LNCaP clone FGC (cell line): ENCODE measurements around the gene DERA.
A peak's percentile ranks its signal among the peaks of the same experiment; 100 is the strongest.

Experiments used
- DNase-seq: peaks from one replicate; pipeline ENCODE4 v3.0.0-alpha.2; 2011; ENCODE audit warnings: low read depth
- H3K4me3 ChIP-seq: 2 replicates; pipeline ENCODE4 v1.5.1; 2011; ENCODE audit warnings: mild to moderate bottlenecking, low read depth, low read length, control low read depth
- CTCF ChIP-seq: IDR thresholded peaks from 2 replicates; pipeline ENCODE4 v1.5.1; 2012; ENCODE audit warnings: mild to moderate bottlenecking; ENCODE audit not compliant: control insufficient read depth, insufficient read depth; ENCODE audit errors: extremely low read depth

The DERA gene

GRCh38 chr12:16019136-16019535 lies 108.0 kb downstream of the DERA start:
- H3K4me3 ChIP-seq, result no peak overlapping the region
- no peak for DNase-seq
- no peak for TF ChIP-seq CTCF

- H3K4me3 ChIP-seq, result no peak overlapping the region
- DNase-seq, result no peak
- no peak for TF ChIP-seq CTCF
Observed at GRCh38 chr12:16020031-16020430, 108.9 kb downstream of the DERA start.

- no peak overlapping the region for H3K4me3 ChIP-seq
- no peak for DNase-seq
- TF ChIP-seq CTCF, result no peak
Observed at GRCh38 chr12:16021026-16021425, 109.9 kb downstream of the DERA start.

GRCh38 chr12:16021676-16022075 lies 110.5 kb downstream of the DERA start:
- no peak for DNase-seq
- H3K4me3 ChIP-seq, result no peak overlapping the region

GRCh38 chr12:16027002-16027401 lies 115.9 kb downstream of the DERA start:
- no peak overlapping the region for H3K4me3 ChIP-seq
- DNase-seq, result no peak
- no peak for TF ChIP-seq CTCF

More at GRCh38 chr12:16021676-16022075, 110.5 kb downstream of the DERA start:
- TF ChIP-seq CTCF, result no peak

GRCh38 chr12:16030744-16031143 lies 119.6 kb downstream of the DERA start:
- H3K4me3 ChIP-seq, result no peak overlapping the region
- no peak for TF ChIP-seq CTCF
- peak; percentile 11 for DNase-seq

GRCh38 chr12:16034136-16034817 lies 123.1 kb downstream of the DERA start:
- H3K4me3 ChIP-seq, result no peak overlapping the region
- no peak for TF ChIP-seq CTCF
- DNase-seq, result no peak
